ENCODE measurements around the gene ACVR2B.

ACVR2B gene

DNA sequence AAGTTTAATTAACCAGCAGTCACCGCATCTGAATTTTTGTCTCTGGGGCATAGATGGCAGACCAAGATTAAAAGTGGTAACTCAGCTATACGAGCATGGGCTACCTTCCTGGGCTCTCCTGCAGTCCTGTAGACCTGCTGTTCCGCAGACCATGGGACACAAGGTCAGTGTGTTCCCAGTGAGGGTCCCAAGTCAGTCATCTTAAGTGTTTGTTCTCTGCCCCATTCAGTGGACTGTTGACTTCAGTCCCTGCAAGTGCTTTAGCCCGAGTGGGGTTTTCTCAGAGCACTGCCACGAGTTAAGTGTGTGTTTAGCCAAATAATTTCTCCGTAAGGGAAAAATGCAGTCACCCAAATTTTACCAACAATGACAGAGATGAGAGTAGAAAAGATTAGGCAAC, 37.5 kb downstream of the ACVR2B start:
- Histone ChIP-seq H3K27me3 (ENCODE audit: low read depth, low read length) (no peaks in the 10 kb centered on the region), H4K20me1 (ENCODE audit: insufficient read depth, low read length) (0 out of 2 replicates have a peak, but pooled peaks cover 6% of the 10 kb centered on the region), H3K4me3 (ENCODE audit: low read length) (no peak overlapping the region), H3K79me2 (ENCODE audit: low read length) (no peaks in the 10 kb centered on the region; the same call in 1 of the 2 replicates), H3K36me3 (replicated peaks; ENCODE audit: low read depth, low read length) (peaks cover 3% of the 10 kb centered on the region), H3K27ac (ENCODE audit: low read length) (no peak overlapping the region), H3K4me2 (ENCODE audit: low read length) (no peak overlapping the region), H3K9ac (ENCODE audit: low read length) (no peak overlapping the region), H2AFZ (ENCODE audit: low read depth, low read length) (no peak overlapping the region), H3K4me1 (ENCODE audit: low read length) (peaks cover 33% of the 10 kb centered on the region), H3K9me3 (ENCODE audit: insufficient read depth, low read length) (no peaks in the 10 kb centered on the region)
- TF ChIP-seq, protein P1, sequence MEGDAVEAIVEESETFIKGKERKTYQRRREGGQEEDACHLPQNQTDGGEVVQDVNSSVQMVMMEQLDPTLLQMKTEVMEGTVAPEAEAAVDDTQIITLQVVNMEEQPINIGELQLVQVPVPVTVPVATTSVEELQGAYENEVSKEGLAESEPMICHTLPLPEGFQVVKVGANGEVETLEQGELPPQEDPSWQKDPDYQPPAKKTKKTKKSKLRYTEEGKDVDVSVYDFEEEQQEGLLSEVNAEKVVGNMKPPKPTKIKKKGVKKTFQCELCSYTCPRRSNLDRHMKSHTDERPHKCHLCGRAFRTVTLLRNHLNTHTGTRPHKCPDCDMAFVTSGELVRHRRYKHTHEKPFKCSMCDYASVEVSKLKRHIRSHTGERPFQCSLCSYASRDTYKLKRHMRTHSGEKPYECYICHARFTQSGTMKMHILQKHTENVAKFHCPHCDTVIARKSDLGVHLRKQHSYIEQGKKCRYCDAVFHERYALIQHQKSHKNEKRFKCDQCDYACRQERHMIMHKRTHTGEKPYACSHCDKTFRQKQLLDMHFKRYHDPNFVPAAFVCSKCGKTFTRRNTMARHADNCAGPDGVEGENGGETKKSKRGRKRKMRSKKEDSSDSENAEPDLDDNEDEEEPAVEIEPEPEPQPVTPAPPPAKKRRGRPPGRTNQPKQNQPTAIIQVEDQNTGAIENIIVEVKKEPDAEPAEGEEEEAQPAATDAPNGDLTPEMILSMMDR (IDR thresholded peaks at IDR 0.05; ENCODE audit: low read depth, low read length) = no peak
- no peak for TF ChIP-seq EZH2phosphoT487 (IDR thresholded peaks at IDR 0.05; ENCODE audit: low read depth)

DNA sequence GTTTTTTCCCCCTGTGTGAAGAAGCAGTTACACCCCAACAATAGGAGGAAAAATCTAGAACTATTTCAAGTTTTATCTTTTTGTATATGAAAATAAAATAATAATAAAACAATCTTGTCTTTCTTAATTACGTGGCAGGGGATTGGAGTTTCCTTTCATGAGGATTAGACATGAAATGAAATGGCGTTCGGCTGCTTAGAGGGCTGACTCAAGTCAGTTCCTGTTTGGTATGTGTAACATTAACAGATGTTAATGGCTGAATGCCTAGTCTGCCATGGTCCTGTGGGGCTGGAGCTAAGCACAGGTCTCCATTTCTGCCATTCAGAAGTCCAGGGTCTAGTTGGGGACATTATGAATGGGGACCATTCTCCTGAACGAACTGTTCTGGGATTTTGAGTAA, 39.3 kb downstream of the ACVR2B start:
- peak overlapping the region; percentile 29 for H3K4me2 ChIP-seq (ENCODE audit: low read length)
- 0 out of 2 replicates have a peak overlapping the region, but pooled peaks have one; percentile 16 for H3K27ac ChIP-seq (ENCODE audit: low read length)
- no peak for TF ChIP-seq EZH2phosphoT487 (IDR thresholded peaks at IDR 0.05; ENCODE audit: low read depth)
- TF ChIP-seq, protein P1 (IDR thresholded peaks at IDR 0.05; ENCODE audit: low read depth, low read length) = no peak
- no peak overlapping the region for H3K4me3 ChIP-seq (ENCODE audit: low read length)
- H3K27me3 ChIP-seq (ENCODE audit: low read depth, low read length) = no peaks in the 10 kb centered on the region
- H4K20me1 ChIP-seq (ENCODE audit: insufficient read depth, low read length) = no peaks in the 10 kb centered on the region
- no peak overlapping the region for H2AFZ ChIP-seq (ENCODE audit: low read depth, low read length)
- peaks cover 7% of the 10 kb centered on the region for H3K36me3 ChIP-seq (replicated peaks; ENCODE audit: low read depth, low read length)
- H3K79me2 ChIP-seq (ENCODE audit: low read length) = peaks cover 13% of the 10 kb centered on the region
- peaks cover 20% of the 10 kb centered on the region for H3K4me1 ChIP-seq (ENCODE audit: low read length)
- H3K9me3 ChIP-seq (ENCODE audit: insufficient read depth, low read length) = no peaks in the 10 kb centered on the region
- H3K9ac ChIP-seq (ENCODE audit: low read length) = no peak overlapping the region

DNA sequence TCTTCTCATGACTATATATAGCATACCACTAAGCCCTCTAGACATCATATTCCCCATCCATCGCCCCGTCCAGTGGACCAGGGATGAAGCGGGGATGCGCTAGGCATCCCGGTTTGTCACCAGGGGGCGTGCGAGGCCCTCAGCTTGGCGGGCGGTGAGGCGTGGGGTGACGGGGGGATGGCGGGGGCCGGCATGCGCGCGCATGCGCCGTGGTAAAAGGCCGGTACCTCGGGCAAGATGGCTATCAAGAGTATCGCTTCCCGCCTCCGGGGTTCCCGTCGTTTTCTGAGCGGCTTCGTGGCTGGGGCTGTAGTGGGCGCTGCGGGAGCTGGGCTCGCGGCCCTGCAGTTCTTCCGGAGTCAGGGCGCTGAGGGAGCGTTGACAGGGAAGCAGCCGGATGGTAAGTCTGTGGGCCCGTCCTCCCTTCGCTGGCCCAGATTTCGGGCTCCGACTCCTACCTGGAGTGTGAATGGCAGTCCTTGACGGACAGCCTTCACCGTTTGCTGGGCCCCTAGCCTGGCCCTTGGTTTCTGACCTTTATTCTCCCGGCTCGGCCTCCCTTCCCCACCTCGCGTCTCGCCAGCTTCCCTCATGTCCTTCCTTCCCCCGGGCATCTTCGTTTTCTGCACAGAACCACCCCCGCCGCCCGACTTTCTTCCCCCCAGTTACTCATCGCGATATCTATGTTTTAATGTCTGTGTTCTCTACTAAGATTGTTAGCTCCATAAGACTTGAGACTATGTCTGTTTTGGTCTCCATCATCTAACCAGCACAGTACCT, 42.6 kb downstream of the ACVR2B start, which contains the start of gene EXOG:
Gene EXOG, plus strand, starts transcription at position 210 of the 780 bp plus-strand sequence. Its CDS starts 28 bp downstream, at position 238.
- peak within 1 kb of the TSS; percentile 85 for H3K9ac ChIP-seq (ENCODE audit: low read length)
- H3K9me3 ChIP-seq (ENCODE audit: insufficient read depth, low read length) = no peaks in the 10 kb centered on the region
- H4K20me1 ChIP-seq (ENCODE audit: insufficient read depth, low read length) = no peaks in the 10 kb centered on the region
- H3K4me3 ChIP-seq (ENCODE audit: low read length) = peak within 1 kb of the TSS; percentile 88
- H3K27ac ChIP-seq (ENCODE audit: low read length) = peak within 1 kb of the TSS; percentile 49
- peak within 1 kb of the TSS; percentile 55 for H2AFZ ChIP-seq (ENCODE audit: low read depth, low read length)
- peaks cover 20% of the 10 kb centered on the region for H3K4me1 ChIP-seq (ENCODE audit: low read length)
- H3K4me2 ChIP-seq (ENCODE audit: low read length) = peak within 1 kb of the TSS; percentile 77
- H3K27me3 ChIP-seq (ENCODE audit: low read depth, low read length) = no peaks in the 10 kb centered on the region
- peaks cover 20% of the 10 kb centered on the region for H3K36me3 ChIP-seq (replicated peaks; ENCODE audit: low read depth, low read length)
- TF ChIP-seq EZH2phosphoT487 (IDR thresholded peaks at IDR 0.05; ENCODE audit: low read depth) = no peak
- TF ChIP-seq, protein P1 (IDR thresholded peaks at IDR 0.05; ENCODE audit: low read depth, low read length) = peak; percentile 91
- H3K79me2 ChIP-seq (ENCODE audit: low read length) = peaks cover 13% of the 10 kb centered on the region

DNA sequence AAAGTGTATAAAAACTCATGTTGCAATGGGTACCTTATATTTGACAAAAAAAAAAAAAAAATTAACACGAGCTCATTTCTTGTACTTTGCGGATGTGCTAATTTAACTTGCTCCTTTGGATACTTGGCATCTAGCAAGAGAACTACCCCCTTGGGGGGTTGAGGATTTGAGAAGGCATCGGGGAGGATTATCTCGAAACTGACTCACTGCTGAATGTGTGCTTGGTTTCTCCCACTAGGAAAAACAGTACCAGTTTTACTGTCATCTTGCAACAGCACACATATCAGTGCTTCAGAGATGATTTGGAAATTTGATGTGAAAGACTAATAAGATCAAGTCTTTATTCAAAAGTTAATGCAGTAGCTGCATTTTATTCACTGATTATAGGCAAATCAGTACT, 43.3 kb downstream of the ACVR2B start:
- Histone ChIP-seq H3K9ac (ENCODE audit: low read length) (peak overlapping the region; percentile 85), H3K79me2 (ENCODE audit: low read length) (peaks cover 13% of the 10 kb centered on the region), H3K4me2 (ENCODE audit: low read length) (peak overlapping the region; percentile 77), H2AFZ (ENCODE audit: low read depth, low read length) (peak overlapping the region; percentile 55; the same call in 1 of the 2 replicates), H3K9me3 (ENCODE audit: insufficient read depth, low read length) (no peaks in the 10 kb centered on the region), H4K20me1 (ENCODE audit: insufficient read depth, low read length) (no peaks in the 10 kb centered on the region), H3K27me3 (ENCODE audit: low read depth, low read length) (no peaks in the 10 kb centered on the region), H3K4me3 (ENCODE audit: low read length) (peak overlapping the region; percentile 88), H3K4me1 (ENCODE audit: low read length) (peaks cover 20% of the 10 kb centered on the region), H3K27ac (ENCODE audit: low read length) (no peak overlapping the region), H3K36me3 (replicated peaks; ENCODE audit: low read depth, low read length) (peaks cover 23% of the 10 kb centered on the region)
- TF ChIP-seq, protein P1 (IDR thresholded peaks at IDR 0.05; ENCODE audit: low read depth, low read length) = no peak
- TF ChIP-seq EZH2phosphoT487 (IDR thresholded peaks at IDR 0.05; ENCODE audit: low read depth) = no peak
